T-helper 17 cell (primary cell): ENCODE data around the gene ERCC6. TPM values are rescaled to one million over a fixed set of nuclear protein-coding genes. Genes with fewer than 3 reads are reported as not detected.

Experiments used
- ATAC-seq: fragments of 150-1000 bp; cut with Tn5 transposase; 2 replicates; pipeline ENCODE4 v1.10.0; 2021; ENCODE audit warnings: mild to moderate bottlenecking, moderate library complexity
- DNase-seq, 3 donors: peaks; one replicate each; pipeline versions ENCODE4 v3.0.0 to v3.0.0-alpha.2; 2020 to 2021
- H3K9me3 ChIP-seq: one replicate; pipeline ENCODE4 v1.7.0; 2013; ENCODE audit warnings: low read length, mild to moderate bottlenecking; ENCODE audit not compliant: control insufficient read depth, poor library complexity, severe bottlenecking
- H3K27ac Mint-ChIP-seq: one replicate; pipeline ENCODE4 v1.8.0; 2022; ENCODE audit warnings: mild to moderate bottlenecking, moderate library complexity, mixed read lengths
- H3K27me3 Mint-ChIP-seq: one replicate; pipeline ENCODE4 v1.8.0; 2022; ENCODE audit warnings: mixed read lengths
- H3K36me3 Mint-ChIP-seq: one replicate; pipeline ENCODE4 v1.8.0; 2022; ENCODE audit warnings: low read depth, mixed read lengths
- H3K4me1 Mint-ChIP-seq: one replicate; pipeline ENCODE4 v1.8.0; 2022; ENCODE audit warnings: mild to moderate bottlenecking, mixed read lengths
- H3K4me3 Mint-ChIP-seq: one replicate; pipeline ENCODE4 v1.8.0; 2022; ENCODE audit warnings: mild to moderate bottlenecking, moderate library complexity, mixed read lengths
- total RNA-seq, 4 donors: library from RNA in 2 of 4; stranded (reverse) in 2 of 4; gene quantifications; one replicate each; pipeline ENCODE4 v1.2.3 and lab custom pipeline; 2022 to 2026

Gene ERCC6
- total RNA-seq (10 to 100 TPM; 29.2 to 38.5 TPM), total RNA-seq (lab: John Stamatoyannopoulos, UW) (43.6 to 61.1 reads per million in 2 donors)

DNA sequence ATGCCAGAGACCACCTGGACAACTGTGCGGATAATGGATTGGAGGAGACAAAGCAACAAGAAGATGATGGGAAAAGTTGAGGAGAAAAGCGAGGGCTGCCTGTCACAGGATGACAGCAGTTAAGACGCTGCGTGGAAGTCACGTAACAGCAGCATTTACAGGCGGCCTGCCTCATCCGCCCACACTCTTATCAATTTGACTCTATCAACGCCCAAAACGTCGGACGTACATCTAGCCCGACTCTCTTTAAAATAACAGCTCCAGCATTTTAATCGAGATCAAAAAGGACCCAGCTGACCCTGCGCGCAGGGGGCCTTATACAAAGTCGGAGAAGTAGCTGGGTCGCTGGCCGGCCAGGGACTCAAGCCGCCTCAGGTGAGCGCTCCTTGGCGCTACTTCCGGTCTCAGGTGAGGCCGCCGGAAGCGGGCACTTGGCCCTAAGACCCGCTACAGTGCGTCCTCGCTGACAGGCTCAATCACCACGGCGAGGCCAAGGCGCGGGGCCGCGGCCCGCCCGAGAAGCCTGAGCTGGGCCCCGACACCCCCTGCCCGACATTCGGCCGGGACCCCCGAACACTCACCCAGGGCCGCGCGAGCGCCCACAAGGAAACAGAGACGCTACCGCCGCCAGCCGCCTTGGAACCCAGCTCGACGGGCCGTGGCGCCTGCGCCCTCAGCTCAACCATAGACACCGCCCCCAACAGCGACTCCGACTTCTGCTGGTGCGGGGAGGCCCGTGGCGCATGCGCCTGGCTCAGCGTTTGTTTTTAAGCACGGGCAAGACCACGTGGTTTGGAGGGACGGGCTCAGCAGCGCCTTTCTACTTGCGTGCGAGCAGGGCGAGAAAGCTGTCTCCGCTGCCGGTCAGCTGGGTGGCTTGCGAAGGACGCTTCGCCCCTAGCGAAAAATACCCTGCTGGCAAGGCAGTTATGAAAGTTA, at the start of gene ERCC6:
Gene ERCC6, minus strand, starts transcription at position 741 of the 939 bp plus-strand sequence.
- H3K27ac Mint-ChIP-seq: peak within 1 kb of the TSS; percentile 93
- peaks cover 24% of the 10 kb centered on the region for H3K27me3 Mint-ChIP-seq

DNA sequence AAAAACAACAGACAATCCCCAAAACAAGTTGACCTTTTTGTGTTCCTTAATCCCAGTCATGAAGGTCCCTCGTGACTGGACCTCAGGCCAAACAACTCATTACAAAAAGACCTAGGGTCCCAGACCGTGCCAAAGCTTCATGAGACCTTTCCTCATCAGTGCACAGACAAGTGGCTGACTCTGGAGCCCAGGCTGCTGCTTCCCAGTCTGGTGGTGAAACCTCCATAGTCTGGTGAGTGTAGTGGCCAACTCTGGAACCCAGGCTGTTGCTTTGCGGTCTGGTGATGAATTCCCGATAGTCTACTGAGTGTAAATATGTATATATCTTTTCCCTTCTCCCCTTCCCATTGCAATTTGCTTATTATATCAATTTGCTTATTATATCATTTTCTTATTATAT, 49.1 kb upstream of the ERCC6 start:
- peaks cover 40% of the 10 kb centered on the region for H3K27me3 Mint-ChIP-seq
- no peak overlapping the region for H3K4me3 Mint-ChIP-seq
- H3K36me3 Mint-ChIP-seq: peaks cover 2% of the 10 kb centered on the region
- no peaks in the 10 kb centered on the region for H3K9me3 ChIP-seq
- ATAC-seq (no peak), DNase-seq (no peak)
- H3K27ac Mint-ChIP-seq: no peak overlapping the region
- H3K4me1 Mint-ChIP-seq: peaks cover under 1% of the 10 kb centered on the region

More for the DNA sequence above, at the start of gene ERCC6:
- ATAC-seq (peak; percentile 95), DNase-seq (peak; percentile 91 to 93 (median 92))
- Mint-ChIP-seq H3K36me3 (peaks cover 9% of the 10 kb centered on the region), H3K4me1 (peaks cover 35% of the 10 kb centered on the region), H3K4me3 (peak within 1 kb of the TSS; percentile 95)
- no peaks in the 10 kb centered on the region for H3K9me3 ChIP-seq

DNA sequence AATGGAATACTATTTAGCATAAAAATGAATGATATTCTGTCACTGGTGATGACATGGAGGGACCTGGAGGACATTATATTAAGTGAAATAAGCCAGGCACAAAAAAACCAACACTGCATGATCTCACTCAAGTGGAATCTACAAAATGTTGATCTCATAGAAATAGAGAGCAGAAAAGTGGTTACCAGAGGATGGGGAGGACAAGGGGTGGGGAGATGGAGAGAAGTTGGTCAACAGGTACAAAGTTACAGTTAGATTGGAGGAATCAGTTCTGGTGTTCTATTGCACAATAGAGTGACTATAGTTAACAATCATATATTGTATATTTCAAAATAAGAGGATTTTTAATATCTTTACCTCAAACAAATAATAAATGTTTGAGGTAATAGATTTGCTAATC, 46.5 kb upstream of the ERCC6 start:
- Mint-ChIP-seq H3K36me3 (peaks cover 2% of the 10 kb centered on the region), H3K27ac (no peak overlapping the region), H3K27me3 (peaks cover 46% of the 10 kb centered on the region), H3K4me1 (peaks cover 6% of the 10 kb centered on the region), H3K4me3 (no peak overlapping the region)
- ATAC-seq (no peak), DNase-seq (no peak)
- no peaks in the 10 kb centered on the region for H3K9me3 ChIP-seq

DNA sequence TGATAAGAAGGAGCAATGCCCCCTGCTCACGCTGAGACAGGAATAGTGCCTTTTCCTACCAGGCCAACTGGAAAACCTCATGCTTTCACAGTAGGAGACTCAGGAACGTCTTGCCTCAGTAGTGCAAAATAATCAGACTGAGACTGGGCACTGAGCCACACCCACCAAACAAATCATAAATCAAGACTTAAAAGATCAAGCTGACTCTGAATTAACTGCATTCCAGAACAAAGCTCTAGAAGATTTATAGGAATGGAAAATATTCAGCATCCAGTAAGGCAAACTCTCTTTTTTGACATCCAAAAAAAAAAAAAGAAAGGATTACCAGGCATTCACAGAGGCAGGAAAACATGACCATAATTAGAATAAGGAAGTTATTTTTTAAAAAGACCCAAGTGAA, 40.7 kb upstream of the ERCC6 start:
- Mint-ChIP-seq H3K27me3 (peaks cover 52% of the 10 kb centered on the region), H3K36me3 (peaks cover 2% of the 10 kb centered on the region), H3K4me3 (no peak overlapping the region), H3K27ac (no peak overlapping the region), H3K4me1 (peaks cover 6% of the 10 kb centered on the region)
- no peak for ATAC-seq
- H3K9me3 ChIP-seq: no peaks in the 10 kb centered on the region
- DNase-seq: no peak

DNA sequence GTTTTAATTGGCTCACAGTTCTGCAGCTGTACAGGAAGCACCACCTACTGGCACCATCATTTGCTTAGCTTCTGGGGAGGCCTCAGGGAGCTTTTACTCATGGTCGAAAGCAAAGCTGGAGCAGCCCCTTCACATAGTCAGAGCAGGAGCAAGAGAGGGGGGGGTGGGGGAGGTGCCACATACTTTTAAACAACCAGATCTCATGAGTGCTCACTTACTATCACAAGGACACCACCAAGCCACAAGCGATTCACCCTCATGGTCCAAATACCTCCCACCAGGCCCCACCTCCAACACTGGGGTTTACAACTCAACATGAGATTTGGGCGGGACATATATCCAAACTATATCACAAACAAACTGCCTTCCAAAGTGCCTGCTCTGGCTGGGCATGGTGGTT, 39.5 kb upstream of the ERCC6 start:
- ATAC-seq: no peak
- H3K9me3 ChIP-seq: no peaks in the 10 kb centered on the region
- H3K27me3 Mint-ChIP-seq: peaks cover 47% of the 10 kb centered on the region
- peaks cover 6% of the 10 kb centered on the region for H3K4me1 Mint-ChIP-seq
- peaks cover 2% of the 10 kb centered on the region for H3K36me3 Mint-ChIP-seq
- no peak overlapping the region for H3K27ac Mint-ChIP-seq
- H3K4me3 Mint-ChIP-seq: no peak overlapping the region
- DNase-seq: no peak

DNA sequence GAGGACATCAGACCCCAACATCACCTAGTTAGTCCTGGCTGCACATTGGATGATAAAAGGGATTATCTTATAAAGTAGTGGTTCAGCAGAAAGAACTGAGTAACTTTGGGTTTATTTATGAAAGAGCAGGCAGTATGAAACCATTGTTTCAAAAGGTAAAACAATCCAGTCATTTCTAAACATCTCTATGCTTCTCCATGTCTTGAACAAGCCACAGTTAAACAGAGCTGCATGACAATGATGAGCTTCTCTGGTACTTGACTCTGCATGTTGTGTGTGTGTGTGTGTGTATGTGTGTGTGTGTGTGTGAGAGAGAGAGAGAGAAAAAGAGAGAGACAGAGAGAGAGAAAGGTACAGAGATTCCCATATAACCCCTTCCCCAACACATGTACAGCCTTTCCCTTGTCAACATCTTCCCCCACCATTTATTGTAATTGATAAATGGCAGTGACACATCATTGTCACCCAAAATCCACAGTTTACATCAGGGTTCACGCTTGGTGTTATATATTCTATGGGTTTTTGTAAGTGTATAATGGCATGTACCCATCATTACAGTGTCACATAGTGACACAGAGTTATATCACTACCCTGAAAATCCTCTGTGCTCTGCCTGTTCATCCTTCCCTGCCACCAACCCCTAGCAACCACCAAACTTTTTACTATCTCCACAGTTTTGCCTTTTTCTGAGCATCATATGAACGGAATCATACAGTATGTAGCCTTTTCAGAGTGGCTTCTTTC, 38.4 kb upstream of the ERCC6 start:
- Mint-ChIP-seq H3K27ac (no peak overlapping the region), H3K27me3 (peaks cover 43% of the 10 kb centered on the region), H3K4me3 (no peak overlapping the region), H3K4me1 (peaks cover 3% of the 10 kb centered on the region), H3K36me3 (no peaks in the 10 kb centered on the region)
- no peak for DNase-seq
- no peaks in the 10 kb centered on the region for H3K9me3 ChIP-seq
- ATAC-seq: no peak

DNA sequence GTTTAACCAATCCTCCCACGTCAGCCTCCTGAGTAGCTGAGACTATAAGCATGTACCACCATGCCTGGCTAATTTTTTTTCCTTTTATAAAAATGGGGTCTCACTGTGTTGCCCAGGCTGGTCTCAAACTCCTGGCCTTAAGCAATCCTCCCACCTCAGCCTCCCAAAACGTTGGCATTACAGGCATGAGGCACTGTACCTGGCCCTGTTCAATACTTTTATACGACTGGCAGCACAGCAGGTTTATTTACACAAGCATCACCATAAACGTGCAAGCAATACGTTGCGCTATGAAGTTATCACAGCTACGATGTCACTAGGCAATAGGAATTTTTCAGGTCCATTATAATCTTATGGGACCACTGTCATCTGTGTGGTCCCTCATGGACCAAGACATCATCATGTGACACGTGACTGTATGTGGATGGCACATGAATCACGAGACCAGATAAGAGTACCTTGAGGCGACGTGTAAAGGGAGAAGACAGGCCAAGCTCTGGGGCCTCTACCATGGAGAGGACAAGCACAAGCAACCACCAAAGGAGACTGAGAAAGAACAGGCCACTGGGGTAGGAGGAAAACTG, 36.7 kb upstream of the ERCC6 start:
- no peak overlapping the region for H3K27ac Mint-ChIP-seq
- no peaks in the 10 kb centered on the region for H3K4me1 Mint-ChIP-seq
- no peaks in the 10 kb centered on the region for H3K36me3 Mint-ChIP-seq
- ATAC-seq (no peak), DNase-seq (no peak)
- no peak overlapping the region for H3K4me3 Mint-ChIP-seq
- H3K9me3 ChIP-seq: no peaks in the 10 kb centered on the region
- H3K27me3 Mint-ChIP-seq: peaks cover 40% of the 10 kb centered on the region

DNA sequence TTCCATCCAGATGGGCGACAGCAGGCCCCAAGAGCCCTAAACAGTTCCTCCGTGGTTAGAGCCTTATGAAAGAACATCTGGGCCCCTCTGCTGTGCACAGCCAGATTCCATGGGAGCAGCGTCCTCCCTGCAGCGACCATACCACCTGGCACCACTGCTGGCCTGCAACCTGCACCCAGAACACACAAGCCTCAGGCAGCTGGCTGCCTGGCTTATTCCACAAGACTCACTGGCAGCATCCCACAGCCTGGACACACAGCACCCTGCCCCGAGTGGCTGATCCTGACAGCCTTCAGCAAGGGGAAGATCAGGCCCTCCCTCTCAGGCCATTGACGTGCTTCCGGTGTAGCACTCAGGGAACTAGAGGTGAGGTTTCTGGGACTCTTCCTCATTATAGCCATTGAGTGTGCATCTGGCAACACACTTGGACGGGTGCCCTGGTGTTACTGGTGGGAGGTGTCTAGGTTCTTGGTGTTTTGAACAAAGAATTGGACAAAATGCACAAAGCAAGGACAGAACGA, 33.7 kb upstream of the ERCC6 start:
- H3K9me3 ChIP-seq: no peaks in the 10 kb centered on the region
- H3K27me3 Mint-ChIP-seq: peaks cover 45% of the 10 kb centered on the region
- no peaks in the 10 kb centered on the region for H3K4me1 Mint-ChIP-seq
- DNase-seq (no peak), ATAC-seq (no peak)
- no peak overlapping the region for H3K27ac Mint-ChIP-seq
- H3K36me3 Mint-ChIP-seq: no peaks in the 10 kb centered on the region
- H3K4me3 Mint-ChIP-seq: no peak overlapping the region

DNA sequence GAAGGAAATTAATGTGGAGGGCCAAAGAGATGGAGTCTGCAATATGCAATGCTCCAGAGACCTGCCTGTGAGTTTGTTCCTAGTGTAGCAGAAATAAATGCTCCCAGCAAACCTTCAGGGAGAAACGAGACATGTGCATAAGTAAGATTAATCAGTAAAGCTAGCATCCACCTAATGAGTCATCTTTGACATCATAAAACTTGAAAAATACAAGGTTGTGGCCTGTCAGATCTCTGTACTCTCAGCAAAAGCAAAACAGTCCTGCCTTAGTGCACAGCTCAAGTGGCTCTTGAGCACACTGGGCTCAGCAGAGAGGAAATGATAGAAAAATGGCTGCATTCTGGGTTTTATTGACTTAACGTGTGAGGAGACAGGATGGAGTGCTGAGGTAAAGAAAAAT, 32.5 kb upstream of the ERCC6 start:
- H3K9me3 ChIP-seq: no peaks in the 10 kb centered on the region
- peaks cover 34% of the 10 kb centered on the region for H3K27me3 Mint-ChIP-seq
- ATAC-seq: no peak
- H3K4me3 Mint-ChIP-seq: no peak overlapping the region
- H3K36me3 Mint-ChIP-seq: no peaks in the 10 kb centered on the region
- H3K27ac Mint-ChIP-seq: no peak overlapping the region
- H3K4me1 Mint-ChIP-seq: no peaks in the 10 kb centered on the region
- DNase-seq: no peak

DNA sequence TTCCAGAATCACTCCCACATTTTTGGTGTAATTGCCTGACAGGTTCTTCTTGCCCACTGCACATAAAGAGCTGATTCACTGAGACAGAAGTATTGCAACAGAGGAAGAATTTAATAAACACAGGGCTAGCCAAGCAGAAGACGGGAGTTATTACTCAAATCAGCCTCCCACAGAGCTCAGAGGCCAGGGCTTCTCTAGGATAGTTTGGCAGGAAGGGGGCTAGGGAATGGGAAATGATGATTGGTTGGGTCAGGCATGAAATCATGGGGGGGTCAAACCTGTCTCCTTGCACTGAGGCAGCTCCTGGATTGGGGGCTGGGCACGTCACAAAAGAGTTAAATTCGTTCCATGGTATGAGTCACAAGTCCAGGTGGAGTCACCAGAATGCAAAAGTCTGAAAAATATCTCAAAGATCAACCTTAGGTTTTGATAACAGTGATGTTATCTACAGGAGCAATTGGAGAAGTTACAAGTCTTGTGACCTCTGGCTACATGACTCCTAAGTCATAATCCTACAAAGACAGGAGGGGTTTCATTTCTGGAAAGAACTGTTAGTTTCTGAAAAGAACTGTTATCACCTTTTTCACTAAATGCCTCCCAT, 30.2 kb upstream of the ERCC6 start:
- Mint-ChIP-seq H3K4me1 (no peaks in the 10 kb centered on the region), H3K36me3 (no peaks in the 10 kb centered on the region), H3K27me3 (peaks cover 39% of the 10 kb centered on the region), H3K27ac (no peak overlapping the region), H3K4me3 (no peak overlapping the region)
- no peaks in the 10 kb centered on the region for H3K9me3 ChIP-seq
- ATAC-seq (no peak), DNase-seq (no peak)

DNA sequence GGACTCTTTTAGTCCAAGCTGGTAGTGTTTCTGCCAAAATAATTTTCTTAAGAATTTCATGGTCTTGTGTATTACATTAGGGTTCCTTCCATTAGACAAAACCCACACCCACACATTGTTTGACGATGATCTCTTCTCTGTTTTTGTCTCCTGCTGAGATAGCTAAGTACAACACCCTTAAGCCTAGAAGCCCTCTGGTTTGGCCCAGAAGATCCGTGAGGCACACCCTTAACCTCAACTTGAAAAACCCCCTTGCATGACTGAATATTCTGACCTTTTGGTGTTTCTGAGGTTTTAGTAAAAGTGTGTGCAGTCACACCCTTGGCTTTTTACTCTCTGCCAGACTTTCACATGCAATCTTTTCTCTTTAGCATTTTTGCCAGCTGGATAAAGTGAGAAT, 29.3 kb upstream of the ERCC6 start:
- H3K27me3 Mint-ChIP-seq: peaks cover 40% of the 10 kb centered on the region
- no peak overlapping the region for H3K4me3 Mint-ChIP-seq
- no peak for ATAC-seq
- no peaks in the 10 kb centered on the region for H3K36me3 Mint-ChIP-seq
- H3K27ac Mint-ChIP-seq: no peak overlapping the region
- no peak for DNase-seq
- H3K9me3 ChIP-seq: no peaks in the 10 kb centered on the region
- no peaks in the 10 kb centered on the region for H3K4me1 Mint-ChIP-seq

DNA sequence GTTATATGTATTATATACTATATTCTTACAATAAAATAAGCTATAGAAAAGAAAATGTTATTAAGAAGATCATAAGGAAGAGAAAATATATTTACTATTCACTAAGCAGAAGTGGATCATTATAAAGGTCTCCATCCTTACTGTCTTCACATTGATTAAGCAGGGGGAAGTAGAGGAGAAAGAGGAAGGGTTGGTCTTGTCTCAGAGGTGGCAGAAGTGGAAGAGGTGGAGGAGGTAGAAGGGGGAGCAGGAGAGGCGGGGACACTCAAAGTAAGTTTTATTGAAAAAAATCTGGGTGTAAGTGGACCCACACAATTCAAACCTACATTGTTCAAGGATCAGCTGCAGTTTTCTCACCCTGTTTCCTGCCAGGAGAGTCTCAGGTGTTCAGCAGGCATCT, 28.9 kb upstream of the ERCC6 start:
- H3K9me3 ChIP-seq: no peaks in the 10 kb centered on the region
- DNase-seq (no peak), ATAC-seq (no peak)
- no peaks in the 10 kb centered on the region for H3K4me1 Mint-ChIP-seq
- H3K4me3 Mint-ChIP-seq: no peak overlapping the region
- peaks cover 39% of the 10 kb centered on the region for H3K27me3 Mint-ChIP-seq
- no peak overlapping the region for H3K27ac Mint-ChIP-seq
- no peaks in the 10 kb centered on the region for H3K36me3 Mint-ChIP-seq
